Neural crest cell (in vitro differentiated cells): ENCODE data around the gene LTBP1. TPM values are rescaled to one million over a fixed set of nuclear protein-coding genes. Genes with fewer than 3 reads are reported as not detected.

Source experiments
- DNase-seq: peaks from one replicate; pipeline ENCODE4 v3.0.0; 2021; ENCODE audit warnings: low read depth, mixed read lengths, low spot score
- H3K27ac Mint-ChIP-seq: one replicate; pipeline ENCODE4 v1.8.0; 2021; ENCODE audit warnings: mild to moderate bottlenecking, mixed read lengths; ENCODE audit not compliant: unreplicated experiment
- H3K27me3 Mint-ChIP-seq: 2 replicates; pipeline ENCODE4 v1.8.0; 2021; ENCODE audit warnings: low read depth, mild to moderate bottlenecking, mixed read lengths
- H3K36me3 Mint-ChIP-seq: 2 replicates; pipeline ENCODE4 v1.8.0; 2021; ENCODE audit warnings: low read depth, mild to moderate bottlenecking, mixed read lengths
- H3K4me1 Mint-ChIP-seq: 2 replicates; pipeline ENCODE4 v1.8.0; 2021; ENCODE audit warnings: mixed read lengths
- H3K4me3 Mint-ChIP-seq: one replicate; pipeline ENCODE4 v1.8.0; 2021; ENCODE audit warnings: mild to moderate bottlenecking, mixed read lengths
- H3K9me3 Mint-ChIP-seq: 2 replicates; pipeline ENCODE4 v1.8.0; 2021; ENCODE audit warnings: mixed read lengths
- total RNA-seq: library from RNA; stranded (reverse); gene quantifications from 2 replicates; pipeline ENCODE4 v1.2.1, GENCODE V29; 2021
- TF ChIP-seq, protein P1 (sequence below): fragments of 200-600 bp; sonication (generic); conservative IDR thresholded peaks from 2 replicates; pipeline ENCODE4 v1.5.0; 2021; ENCODE audit warnings: antibody characterized with exemption, mild to moderate bottlenecking

Gene LTBP1
- total RNA-seq, 1 donor from 2014 or later: 30.2 TPM

DNA sequence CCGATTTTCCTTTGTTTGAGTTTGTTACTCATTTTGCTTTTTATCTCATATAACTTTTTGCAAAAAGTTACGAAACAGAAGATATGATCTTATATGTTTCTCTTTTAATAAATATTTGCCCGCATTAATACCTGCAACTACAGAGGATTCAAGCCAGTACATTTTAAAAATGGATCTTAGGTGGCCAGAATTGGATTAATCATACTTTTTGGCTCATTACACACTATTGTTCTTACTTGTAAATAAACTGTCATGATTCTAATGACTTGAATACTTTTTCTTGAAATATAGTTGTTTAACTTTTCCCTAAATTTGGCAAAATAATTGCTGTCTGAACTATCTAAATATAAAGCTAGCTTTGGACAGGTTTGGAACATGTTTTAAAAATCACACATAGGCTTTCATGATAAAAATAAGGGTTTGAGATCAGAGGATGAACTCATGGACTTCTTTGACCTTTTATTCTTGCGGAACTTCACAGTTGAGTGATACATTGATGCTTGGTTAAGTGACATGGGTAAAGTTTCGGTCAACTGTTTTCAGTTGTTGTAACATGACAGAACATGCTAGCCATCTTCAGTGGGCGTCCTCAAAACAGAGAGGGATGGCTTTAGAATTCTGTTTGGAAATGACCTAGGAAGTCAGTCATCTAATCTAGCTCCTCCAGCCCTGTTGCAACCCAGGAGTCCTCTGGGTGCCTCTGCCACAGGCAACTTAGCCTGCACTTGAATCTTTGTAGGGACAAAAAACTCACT is 44.5 kb downstream of the LTBP1 start:
- H3K4me1 Mint-ChIP-seq: peaks cover 10% of the 10 kb centered on the region
- peaks cover 16% of the 10 kb centered on the region for H3K9me3 Mint-ChIP-seq
- no peak overlapping the region for H3K27ac Mint-ChIP-seq

GRCh38 chr2:32993005-32993539 is 46.3 kb downstream of the LTBP1 start:
- peak overlapping the region; percentile 37 for H3K27ac Mint-ChIP-seq
- DNase-seq: no peak
- TF ChIP-seq, protein P1, sequence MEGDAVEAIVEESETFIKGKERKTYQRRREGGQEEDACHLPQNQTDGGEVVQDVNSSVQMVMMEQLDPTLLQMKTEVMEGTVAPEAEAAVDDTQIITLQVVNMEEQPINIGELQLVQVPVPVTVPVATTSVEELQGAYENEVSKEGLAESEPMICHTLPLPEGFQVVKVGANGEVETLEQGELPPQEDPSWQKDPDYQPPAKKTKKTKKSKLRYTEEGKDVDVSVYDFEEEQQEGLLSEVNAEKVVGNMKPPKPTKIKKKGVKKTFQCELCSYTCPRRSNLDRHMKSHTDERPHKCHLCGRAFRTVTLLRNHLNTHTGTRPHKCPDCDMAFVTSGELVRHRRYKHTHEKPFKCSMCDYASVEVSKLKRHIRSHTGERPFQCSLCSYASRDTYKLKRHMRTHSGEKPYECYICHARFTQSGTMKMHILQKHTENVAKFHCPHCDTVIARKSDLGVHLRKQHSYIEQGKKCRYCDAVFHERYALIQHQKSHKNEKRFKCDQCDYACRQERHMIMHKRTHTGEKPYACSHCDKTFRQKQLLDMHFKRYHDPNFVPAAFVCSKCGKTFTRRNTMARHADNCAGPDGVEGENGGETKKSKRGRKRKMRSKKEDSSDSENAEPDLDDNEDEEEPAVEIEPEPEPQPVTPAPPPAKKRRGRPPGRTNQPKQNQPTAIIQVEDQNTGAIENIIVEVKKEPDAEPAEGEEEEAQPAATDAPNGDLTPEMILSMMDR: no peak
- peaks cover 11% of the 10 kb centered on the region for H3K9me3 Mint-ChIP-seq
- peaks cover 10% of the 10 kb centered on the region for H3K4me1 Mint-ChIP-seq
- H3K27me3 Mint-ChIP-seq: no peaks in the 10 kb centered on the region
- no peak overlapping the region for H3K4me3 Mint-ChIP-seq
- peaks cover 11% of the 10 kb centered on the region for H3K36me3 Mint-ChIP-seq

More for the DNA sequence above, 44.5 kb downstream of the LTBP1 start:
- DNase-seq: no peak
- TF ChIP-seq, protein P1: no peak
- Mint-ChIP-seq H3K36me3 (peaks cover 14% of the 10 kb centered on the region), H3K27me3 (no peaks in the 10 kb centered on the region), H3K4me3 (no peak overlapping the region)

DNA sequence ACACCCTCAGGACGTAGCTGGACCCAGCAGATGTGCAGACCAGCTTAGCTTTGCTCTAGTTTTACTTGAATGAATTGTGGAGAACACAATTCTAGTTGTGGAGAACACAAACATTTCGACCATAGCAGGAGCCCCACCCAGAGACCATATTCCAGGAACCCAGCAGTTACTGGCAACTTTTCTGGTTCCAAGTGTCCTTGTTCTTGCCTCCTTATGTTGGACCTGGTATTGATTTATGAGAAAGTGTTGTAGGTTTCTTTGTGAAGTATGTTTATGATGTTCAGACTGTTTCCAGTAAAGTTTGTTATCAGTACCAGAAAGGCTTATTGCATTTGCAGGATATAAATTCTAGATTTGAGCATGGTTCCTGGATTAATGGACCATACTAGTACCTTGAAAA is 51.0 kb downstream of the LTBP1 start:
- Mint-ChIP-seq H3K36me3 (peaks cover 11% of the 10 kb centered on the region), H3K9me3 (peaks cover 11% of the 10 kb centered on the region), H3K27ac (no peak overlapping the region), H3K4me3 (no peak overlapping the region), H3K27me3 (no peaks in the 10 kb centered on the region), H3K4me1 (peaks cover 9% of the 10 kb centered on the region)
- DNase-seq: no peak
- TF ChIP-seq, protein P1: no peak

GRCh38 chr2:33000986-33001385 is 54.2 kb downstream of the LTBP1 start:
- no peak for DNase-seq
- no peaks in the 10 kb centered on the region for H3K27me3 Mint-ChIP-seq
- H3K4me1 Mint-ChIP-seq: no peaks in the 10 kb centered on the region
- peaks cover 1% of the 10 kb centered on the region for H3K9me3 Mint-ChIP-seq
- no peak overlapping the region for H3K4me3 Mint-ChIP-seq
- H3K27ac Mint-ChIP-seq: no peak overlapping the region
- peaks cover under 1% of the 10 kb centered on the region for H3K36me3 Mint-ChIP-seq
- TF ChIP-seq, protein P1: no peak

GRCh38 chr2:33001823-33002222 is 55.1 kb downstream of the LTBP1 start:
- TF ChIP-seq, protein P1: no peak
- Mint-ChIP-seq H3K9me3 (no peaks in the 10 kb centered on the region), H3K4me1 (no peaks in the 10 kb centered on the region), H3K27ac (no peak overlapping the region), H3K36me3 (no peaks in the 10 kb centered on the region), H3K27me3 (no peaks in the 10 kb centered on the region), H3K4me3 (no peak overlapping the region)
- no peak for DNase-seq
